Fibroblast of skin of abdomen (primary cell): ENCODE results near the gene CELF4.
A peak's percentile ranks its signal among the peaks of the same experiment; 100 is the strongest.

Source experiments
- DNase-seq: peaks from one replicate; pipeline ENCODE4 v3.0.0-alpha.2; 2013

The CELF4 gene

DNA sequence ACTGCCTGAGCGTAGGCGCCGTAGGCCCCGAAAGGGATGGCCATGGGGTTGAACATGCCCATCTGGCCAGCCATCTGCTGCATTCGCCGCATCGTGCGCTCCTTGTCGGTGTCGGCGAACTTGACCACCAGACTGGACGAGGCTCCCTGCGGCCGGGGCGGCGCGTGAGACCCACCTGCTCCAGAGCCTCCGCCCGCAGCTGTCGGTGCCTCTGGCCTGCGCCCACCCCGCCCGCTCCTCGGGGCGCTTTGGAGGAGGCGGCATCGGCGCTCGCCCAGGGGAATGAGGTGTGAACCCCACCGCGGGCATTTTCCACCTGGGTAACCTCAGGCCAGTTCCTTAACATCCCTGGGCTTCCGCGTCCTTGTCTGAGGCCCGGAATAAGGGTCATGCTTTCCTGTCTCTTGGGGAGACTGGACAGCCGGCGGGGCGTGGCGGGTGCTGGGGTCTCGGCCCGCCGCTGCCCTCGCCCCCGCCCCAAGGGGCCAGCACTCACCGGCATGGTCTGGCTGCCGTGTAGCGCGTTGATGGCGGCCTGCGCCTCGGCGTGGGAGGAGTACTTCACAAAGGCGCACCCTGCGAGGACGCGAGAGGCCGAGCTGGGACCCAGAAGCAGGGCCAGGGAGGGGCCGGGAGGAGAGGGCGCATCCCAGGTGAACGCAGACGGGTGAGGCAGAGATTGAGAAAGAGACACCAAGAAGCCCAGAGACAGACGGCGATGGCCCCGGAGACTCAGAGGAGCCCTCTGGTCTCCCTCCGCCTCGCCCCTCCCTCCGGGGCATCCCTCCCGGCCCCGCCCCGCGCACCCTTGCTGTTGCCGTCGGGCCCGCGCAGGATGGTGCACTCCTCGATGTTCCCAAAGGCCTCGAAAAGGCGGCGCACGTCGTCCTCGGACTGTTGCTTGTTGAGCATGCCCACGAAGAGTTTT is 291.0 kb downstream of the CELF4 start:
- no peak for DNase-seq

DNA sequence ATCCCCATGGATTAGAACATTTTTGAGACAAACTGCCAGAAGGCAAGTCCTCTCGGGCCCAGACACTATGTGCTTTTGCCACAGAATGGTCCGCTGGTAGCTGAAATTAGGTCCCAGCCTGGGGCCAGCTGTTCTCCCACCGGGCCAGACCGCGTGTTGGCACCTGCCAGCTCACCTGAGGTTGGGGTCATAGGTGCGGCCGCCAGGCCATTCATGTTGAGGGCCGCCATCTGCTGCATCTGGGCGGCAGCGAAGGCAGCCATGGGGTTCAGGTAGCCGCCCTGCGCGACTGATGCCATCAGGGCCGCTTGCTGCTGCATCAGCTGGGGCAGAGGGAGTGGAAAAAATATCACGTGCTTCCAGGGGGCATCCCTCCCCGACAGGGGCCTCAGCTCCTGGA is 292.8 kb downstream of the CELF4 start:
- DNase-seq, result no peak

DNA sequence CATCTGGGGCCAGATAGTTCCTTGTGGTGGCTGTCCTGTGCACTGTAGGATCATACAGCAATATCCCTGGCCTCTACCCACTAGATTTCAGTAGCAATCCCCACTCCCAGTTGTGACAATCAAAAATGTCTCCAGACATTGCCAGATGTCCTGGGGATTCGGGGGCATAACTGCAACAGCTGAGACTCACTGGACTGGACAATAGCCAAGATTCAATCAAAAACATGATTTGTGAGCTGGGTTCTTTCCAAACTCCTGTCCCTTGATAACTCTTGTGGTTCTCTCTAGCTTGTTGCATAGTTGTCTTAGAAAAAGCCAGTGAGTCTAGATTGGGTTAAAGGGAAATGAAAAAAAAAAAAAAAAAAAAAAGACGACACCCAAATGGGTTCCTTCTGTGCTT is 293.4 kb downstream of the CELF4 start:
- DNase-seq, result no peak

DNA sequence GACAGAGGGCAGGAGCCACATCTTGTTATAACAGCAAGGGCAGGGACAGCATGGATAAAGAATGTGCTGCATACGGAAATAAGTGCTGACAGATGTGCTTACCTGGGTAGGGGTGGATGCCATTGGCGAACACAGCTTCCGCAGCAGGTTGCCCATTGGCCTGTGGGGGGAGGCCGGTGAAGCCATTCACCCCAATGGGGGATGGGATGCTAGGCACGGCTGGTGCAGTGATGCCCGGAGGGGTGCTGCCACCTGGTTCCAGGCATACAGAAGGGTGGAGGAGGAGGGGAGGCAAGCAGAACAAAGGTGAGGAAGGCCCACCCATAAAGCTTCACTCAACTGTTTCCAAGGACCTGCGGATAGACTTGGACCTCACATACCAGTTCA is 294.9 kb downstream of the CELF4 start:
- DNase-seq, result no peak

DNA sequence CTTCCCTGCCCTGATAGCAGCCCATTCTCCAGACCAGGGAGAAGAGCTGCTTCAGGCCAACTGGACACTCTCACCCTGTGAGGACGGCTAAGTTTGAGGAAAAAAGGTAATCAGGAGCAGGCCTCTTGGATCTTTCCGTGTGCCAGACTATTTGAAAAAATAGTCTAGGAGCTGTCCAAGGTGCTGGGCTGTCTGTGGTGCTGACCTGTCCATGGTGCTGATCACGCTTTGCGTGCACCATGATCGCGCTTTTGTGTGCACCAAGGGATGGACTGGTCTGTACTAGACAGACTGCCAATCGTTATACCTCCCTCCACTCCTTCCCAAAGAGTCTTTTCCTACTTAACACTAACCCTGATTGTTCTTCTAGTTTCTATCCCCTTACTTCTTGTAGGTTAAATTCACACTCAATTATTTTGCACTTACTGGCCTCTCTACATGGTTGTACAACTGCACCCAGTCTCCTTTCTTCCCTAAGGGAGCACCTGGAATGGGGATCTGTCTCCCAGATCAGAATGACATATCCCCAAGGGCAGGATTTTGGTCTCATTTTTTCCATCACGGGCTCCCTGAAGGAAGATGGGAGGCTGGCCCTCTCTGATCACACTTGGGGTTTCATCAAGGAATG is 295.4 kb downstream of the CELF4 start:
- peak; percentile 47 for DNase-seq

DNA sequence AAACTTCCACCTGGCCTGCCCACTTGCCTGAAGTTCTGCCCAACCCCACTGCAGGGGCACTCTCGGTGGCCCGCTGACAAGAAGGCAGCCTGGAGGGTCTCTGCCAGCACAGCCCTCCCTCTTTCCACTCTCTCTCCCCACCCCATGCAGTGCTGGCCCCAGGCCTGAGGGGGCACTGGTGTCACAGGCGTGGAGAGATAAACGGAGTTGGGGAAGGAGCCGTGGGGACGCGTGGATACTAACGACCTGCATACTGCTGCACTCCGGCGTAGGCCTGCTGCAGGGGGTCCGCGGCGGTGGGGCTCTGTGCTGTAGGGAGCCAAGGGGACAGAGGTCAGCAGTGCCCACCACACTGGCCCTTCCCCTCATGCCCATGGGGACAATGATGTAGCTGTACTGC is 299.3 kb downstream of the CELF4 start:
- DNase-seq, result no peak

DNA sequence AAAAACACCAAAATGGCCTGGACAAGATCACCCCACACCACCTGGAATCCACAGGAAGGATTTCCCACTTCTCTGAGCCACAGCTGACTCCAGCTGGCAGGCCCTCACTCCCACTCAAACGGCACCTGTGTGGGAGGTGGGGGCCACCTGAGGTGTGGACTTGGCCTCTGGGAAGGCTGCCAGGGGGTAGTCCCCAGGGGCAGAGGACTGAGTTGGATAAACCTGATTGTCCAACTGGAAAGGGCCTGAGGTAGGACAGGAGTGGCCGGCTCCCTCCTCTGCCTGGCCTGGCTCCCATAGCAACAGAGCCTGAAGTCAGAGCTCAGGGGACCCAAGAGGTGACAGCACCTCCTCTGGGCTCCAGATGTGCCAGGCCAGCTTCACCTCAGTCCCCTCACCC is 300.2 kb downstream of the CELF4 start:
- DNase-seq, result no peak

DNA sequence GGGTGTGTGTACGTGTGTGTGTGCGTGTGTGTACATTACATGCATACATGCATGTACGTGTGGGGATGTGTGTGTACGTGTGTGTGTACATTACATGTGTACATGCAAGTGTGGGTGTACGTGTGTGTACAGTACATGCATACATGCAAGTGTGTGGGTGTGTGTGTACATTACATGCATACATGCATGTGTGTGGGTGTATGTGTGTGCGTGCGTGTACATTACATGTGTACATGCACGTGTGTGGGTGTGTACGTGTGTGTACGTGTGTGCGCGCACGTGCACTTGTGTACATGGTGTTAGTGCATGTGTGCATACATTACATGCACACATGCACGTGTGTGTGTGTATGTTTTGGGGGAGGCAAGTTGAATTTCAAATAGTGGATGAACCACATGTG is 300.6 kb downstream of the CELF4 start:
- no peak for DNase-seq

DNA sequence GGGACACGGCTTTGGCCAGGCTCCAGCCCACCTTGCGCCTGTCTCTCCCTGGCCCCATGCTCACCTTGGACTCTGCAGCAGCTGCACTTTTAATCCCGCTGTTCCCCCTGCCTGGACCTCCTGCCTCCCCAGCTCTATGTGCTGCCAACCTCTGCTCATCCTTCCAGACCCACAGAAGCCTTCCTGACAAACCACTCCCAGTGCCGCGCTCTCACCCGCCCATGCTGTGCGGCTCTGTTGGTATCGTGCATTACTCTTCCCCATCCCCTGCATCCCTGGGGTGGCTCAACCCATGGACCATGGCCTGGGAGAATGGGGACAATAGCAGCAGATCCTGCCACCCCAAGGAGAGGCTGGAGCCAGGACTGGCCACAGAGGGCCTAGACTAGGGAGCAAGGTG is 303.6 kb downstream of the CELF4 start:
- DNase-seq, result no peak

DNA sequence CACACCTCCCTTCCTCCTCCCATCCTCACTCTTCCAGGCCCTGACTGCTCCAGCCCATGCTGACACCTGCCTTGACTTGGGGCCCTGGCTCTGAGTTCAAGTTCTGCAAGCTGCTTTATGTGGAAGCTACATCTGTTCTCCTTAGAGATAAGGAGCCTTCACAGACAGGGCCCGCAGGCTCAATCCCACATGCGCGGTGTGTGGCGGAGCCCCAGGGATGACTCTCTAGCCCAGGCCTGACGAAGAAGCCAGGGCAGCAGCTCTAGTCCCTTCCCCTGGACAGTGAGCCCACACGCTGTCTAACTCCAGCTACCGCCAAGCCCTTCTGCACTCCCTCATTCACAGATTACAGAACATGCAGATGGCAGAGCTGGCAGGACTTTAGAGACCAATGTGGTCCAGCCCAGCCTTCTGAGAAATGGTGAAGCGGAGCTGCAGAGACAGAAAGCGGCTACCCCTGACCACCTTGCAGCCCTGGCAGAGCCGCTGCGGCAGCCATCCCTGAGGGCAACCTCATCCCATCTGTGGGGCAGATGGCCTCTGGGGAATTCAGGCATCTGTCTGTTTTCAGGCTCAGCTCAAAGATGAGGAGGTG is 304.3 kb downstream of the CELF4 start:
- DNase-seq, result no peak

DNA sequence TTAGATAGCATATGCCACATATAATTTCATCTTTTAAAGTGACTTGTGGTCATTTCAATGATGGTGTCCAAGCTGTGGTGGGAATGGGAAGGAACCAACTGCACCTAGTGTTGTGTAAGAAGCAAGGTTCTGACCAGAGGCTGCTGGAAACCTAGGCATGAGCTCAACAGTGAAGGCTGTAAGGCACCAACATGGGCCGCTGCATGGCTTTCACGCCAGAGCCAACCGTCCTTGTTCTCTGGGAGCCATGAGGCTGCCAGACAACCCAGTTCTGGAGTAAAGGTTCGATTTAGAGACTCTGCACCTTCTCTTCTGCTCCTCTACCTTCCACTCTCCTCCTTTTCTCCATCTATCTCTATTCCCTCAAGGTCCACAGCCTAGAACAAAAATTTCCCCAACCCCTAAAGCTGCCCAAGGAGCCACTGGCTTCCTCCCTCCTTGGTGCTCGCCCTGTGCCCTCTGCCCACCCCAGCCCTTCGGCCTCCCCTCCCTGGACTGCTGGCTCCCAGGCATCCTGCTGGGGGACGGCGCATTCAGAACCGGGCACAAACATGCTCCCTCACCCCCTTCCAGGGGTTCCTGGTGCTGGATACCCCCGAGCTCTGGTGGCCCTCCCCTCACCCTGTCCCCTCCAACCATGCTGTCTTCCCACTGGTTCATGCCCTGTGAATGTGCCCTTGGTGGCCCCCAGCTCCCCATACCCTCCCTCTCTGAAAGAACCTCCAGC is 305.1 kb downstream of the CELF4 start:
- DNase-seq, result no peak

DNA sequence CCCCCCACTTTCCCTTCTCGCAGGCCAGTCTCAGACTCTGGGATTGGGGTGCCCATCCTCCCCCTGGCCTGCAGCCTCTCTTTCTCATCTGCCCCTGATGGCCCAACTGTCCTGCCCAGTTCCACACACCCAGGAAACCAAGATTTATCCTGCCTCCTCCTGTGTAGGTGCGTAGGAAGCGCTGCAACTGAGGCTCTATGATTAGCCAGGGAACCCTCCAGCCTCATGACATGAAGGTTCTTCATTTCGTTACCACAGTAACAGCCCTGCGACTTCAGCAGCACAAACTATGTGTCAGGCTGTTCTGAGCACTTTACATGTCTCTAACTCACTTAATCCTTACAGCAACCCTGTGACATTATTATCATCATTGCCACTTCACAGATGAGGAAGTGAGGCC is 305.9 kb downstream of the CELF4 start:
- no peak for DNase-seq

DNA sequence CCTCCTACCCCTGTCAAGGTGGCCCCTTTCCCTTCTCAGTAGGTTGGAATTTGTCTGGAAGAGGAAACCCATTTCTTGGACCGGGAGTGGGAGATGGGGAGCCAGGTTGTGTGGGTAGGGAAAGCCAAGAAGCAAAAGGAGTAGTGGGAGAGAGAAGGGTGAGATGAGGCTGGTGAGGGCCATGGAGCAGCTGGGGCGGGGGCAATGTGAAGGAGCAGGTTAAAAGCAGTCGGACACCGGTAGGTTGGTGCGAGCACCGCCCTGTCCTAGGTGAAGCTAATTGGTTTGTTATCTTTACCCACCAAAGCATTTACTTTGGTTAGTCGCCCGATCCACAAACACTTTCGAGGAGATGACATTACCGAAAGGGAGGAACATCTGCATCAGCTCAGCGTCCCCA is 306.8 kb downstream of the CELF4 start:
- DNase-seq, result no peak

DNA sequence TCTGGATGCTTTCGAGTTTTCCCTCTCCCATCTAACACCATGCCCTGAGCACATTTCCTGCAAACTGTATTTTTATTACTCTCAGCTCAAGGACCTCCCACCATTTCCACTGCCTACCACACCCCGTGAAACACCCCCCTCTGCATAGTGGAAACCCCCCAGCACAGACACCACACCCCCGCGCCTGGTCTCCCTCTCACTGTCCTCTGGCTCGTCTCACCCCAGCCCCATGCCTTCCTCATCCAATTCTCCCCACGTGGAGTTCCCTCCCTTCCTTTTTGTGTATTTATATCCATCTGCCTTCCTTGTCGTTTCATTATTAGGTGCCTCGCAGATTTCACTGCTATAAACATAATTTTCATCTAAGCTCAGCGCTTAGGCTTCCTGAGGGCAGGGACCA is 307.5 kb downstream of the CELF4 start:
- no peak for DNase-seq

DNA sequence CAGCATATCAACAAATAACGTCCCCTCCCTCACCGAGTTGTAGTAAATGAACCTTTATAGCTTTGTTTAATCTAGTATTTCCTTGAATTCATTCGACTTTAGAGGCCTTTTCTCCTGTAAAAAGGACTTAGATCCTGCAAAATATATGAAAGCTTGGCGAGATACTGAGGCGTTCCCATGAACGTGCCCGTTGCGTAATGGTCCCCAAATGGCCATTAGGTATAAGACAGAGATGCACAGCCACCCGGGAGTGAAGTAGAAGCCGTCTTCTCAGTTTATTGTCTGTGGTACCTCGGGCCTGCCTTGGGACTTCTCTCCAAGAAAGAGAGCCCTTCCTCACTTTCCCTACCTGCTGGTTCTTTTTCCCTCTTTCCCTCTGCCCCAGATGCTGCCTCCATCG is 310.6 kb downstream of the CELF4 start:
- no peak for DNase-seq

DNA sequence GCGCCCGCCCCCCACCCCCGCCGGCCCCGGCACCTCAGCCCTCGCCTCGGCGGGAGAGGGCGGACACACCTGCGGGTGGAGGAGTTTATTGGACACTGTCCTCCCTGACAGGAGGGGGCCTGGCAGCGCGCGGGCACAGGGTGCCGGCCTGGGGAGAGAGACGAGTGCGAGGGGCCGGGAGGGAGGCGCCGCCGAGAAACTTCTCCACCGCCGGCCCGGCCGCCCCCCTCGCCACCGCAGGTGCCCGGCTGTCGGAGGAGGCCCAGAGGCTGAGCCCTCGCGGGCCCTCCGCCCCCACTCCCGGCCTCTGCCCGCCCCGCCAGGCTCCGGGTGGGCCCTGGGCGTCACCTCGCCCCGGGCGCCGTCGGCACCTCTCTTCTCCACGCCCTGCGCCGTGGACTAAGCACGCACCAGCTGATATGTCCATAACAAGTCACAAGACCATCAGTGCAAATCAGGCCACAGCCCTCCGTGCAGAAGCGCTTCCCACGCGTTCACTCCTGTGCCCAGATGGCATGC is 311.3 kb downstream of the CELF4 start:
- no peak for DNase-seq

DNA sequence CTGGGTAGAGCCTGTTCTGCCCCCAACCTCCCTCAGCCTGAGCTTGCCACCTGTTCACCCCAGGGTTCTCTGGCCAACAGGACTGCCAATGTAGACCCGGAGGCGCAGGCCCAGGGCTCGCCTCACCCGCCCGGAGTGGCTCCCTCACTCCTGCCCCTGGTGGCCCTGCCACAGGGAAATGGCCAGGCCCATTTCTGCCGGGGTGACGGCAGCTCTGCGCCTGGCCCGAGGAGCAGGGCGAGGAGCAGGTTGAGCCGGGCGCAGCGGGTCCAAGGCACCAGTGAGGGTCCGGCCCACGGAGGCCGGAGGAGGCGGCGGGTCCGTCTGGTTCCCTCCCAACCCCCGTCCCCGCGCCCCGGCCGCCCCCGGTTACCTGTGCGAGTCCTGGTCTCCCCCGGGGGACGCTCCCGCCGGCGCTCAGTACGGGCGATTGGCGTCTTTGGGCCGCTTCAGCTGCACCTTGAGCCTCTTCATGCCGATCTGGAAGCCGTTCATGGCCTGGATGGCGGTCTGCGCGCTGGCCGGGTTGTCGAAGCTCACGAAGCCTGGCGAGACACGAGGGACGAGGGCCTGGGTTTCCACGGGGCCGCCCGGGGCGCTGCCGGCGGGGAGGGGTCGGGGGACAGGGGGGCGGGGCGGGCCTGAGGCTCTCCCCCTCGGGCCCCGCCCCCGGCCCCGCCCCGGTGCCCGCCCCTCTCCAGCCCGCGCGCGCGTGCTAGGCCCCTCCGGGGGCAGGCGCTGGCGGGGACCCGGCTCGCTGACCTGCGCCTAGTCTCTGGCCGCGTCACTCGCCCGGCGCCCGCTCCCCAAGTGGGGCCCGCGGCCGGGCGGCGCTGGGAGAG is 312.0 kb downstream of the CELF4 start:
- DNase-seq, result peak; percentile 2

DNA sequence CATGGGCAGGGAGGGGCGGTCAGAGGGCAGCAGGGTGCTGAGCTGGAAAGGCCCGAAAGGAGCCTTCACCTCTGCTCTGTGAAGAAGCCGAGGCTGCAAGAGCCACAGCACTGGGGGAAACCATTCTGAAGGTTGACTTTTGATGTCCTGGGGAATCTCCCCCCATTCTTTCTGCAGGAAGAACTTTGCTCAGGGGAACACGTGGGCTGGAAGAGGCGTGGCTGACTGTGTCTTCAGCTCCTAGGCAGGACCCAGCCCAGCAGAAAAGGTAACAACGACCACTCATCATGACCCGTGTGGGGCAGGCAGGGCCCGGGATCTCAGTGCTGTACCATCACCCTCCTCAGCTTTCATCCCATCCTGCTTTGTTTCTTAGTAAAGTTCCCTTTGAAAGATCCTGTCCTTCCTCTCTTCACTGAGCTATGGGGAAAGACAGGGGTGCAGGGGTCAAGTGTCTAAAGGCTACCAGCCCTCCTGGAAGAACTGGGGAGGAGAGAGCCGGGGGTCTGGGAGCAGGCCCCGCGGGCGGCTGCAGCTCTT is 312.7 kb downstream of the CELF4 start:
- no peak for DNase-seq

DNA sequence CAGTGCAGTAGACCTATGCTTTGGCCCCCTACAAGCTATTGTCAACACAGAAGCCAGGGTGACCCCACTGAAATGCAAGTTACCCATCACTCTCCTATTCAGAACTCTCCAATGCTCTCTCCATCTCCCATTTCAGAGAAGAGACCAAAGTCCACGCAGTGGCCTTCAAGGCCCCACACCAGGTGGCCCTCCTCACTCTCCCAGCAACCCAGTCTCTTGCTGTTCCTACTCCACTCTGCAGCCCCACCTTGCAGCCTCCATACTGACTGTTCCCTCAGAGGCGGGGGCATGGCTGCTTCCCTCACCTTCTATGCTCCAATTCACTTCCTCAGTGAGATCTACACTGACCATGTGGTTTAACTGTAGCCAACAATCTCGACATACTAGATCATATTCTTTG is 313.3 kb downstream of the CELF4 start:
- no peak for DNase-seq

DNA sequence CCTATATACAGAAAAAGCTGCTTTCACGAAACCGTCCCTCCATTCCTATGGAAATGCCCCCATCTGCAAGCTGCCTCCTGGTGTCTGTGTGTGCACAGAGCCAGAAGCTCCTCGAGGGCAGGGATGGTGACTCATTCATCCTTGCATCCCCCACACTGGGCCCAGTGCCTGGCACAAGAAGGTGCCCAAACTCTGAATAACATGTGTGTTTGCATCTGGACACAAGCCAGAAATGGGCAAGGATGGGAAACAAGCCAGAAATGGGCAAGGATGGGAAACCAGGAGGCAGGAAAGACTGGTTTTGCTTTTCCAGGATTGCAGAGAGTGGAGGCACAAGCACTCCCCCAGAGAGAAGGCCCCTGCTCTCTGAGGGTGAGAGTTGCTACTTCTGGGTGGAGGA is 313.9 kb downstream of the CELF4 start:
- no peak for DNase-seq

DNA sequence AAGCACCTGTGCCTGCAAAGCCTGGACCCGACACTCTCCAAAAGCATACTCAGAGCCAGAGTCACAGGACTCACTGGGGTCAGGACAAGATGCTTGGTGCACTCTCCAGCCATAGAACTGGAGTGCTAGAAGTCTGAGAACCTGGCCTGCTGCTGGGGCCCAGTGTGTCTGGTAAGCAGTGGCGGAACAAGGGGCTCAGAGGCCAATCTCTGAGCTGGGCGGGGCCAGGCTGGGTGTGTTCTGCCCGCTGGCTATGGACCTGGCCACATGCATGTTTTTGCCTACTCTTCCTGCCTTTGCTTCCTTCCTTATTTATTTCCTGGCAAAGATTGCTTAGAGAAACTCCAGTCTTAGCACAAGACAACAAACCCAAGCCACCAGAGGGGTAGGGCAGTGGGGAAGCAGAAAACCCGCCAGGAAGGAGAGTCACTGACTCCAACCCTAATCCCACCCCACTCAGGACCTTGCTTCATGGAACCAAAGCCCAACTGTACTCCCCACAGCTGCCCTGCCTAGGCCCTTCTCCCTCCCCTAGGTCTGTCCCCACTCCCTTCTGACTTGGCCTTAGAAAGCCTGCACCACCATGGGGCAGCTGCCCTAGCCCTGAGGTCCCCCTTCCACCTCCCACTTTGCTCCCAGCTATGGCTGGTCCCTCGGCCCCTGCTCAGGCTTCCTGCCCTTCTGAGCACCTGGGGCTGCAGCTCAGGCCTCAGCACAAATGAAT is 315.5 kb downstream of the CELF4 start:
- DNase-seq, result no peak
